Left kidney (tissue), 2 donors: ENCODE measurements around the gene SSBP2. TPM values are rescaled to one million over a fixed set of nuclear protein-coding genes. Genes with fewer than 3 reads are reported as not detected.
"Not testable (repeated sequence)": the region's sequence is repeated elsewhere in the genome, so short reads cannot be mapped to it uniquely, and the experiment has no call there.

Source experiments
- DNase-seq: peaks from one replicate; pipeline ENCODE4 v3.0.0-alpha.2; 2013
- polyA plus RNA-seq: library from polyadenylated mRNA; unstranded; fragments of 120-200 nt; gene quantifications from one replicate; pipeline ENCODE4 v1.2.1, GENCODE V29; 2013; ENCODE audit not compliant: insufficient read length

SSBP2 gene
- polyA plus RNA-seq, 1 donor = 98.5 TPM

DNA sequence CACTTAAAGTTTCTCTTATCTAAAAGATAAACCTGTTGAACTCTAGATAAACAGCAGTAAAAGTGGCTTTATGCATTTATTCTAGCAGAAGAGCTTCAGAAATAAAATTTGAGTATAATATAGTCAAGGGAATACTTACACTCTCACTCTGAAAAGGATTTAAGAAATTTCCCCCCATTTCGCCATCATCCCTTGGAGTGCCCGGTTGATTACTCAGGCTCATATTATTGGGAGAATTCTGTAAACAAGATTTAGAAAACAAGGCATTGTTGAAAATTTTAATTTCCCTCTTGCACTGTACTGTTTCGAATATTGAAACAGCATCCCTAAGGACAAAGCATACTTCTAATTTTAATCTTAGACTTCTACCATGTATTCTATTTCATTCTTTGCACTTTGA, 322.5 kb downstream of the SSBP2 start:
- no peak for DNase-seq

- DNase-seq = no peak
Measured at GRCh38 chr5:81427566-81427965, 323.3 kb downstream of the SSBP2 start.

GRCh38 chr5:81426359-81427030, 324.4 kb downstream of the SSBP2 start:
- no peak for DNase-seq

GRCh38 chr5:81425569-81425968, 325.3 kb downstream of the SSBP2 start:
- peak; percentile 64 for DNase-seq

GRCh38 chr5:81424728-81425127, 326.2 kb downstream of the SSBP2 start:
- DNase-seq = no peak

DNA sequence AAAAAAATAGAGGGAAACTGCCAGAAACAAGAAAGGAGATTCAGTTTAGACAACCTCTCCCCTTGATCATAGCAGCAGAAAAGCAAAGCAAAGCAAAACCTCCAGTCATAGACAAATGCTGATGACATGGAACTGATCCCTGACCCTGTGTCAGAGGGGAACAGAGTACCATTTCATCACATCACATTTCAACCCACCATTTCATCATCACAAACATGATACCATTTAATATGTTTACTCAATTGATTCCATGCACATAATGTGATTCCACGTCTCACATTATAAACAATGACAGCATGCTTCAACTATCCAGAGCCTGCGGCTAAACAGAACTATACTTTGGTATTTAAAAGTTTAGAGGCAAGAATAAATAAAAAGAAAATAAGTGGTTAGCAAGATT, 328.2 kb downstream of the SSBP2 start:
- DNase-seq = no peak

GRCh38 chr5:81420039-81420667, 330.7 kb downstream of the SSBP2 start:
- no peak for DNase-seq

DNA sequence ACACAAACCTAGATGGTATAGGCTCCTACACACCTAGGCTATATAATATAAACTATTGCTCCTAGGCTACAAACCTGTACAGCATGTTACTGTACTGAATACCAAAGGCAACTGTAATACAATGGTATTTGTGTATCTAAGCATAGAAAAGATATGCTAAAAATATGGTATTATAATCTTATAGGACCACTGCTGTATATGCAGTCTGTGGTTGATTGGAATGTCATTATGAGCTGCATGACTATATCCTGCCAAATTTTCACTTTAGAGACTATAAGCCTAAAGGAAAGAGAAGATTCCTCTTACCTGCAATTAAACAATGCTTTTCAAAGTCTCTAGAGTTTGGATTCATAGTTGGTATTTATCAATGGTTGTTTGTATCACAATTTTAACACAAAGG, 332.3 kb downstream of the SSBP2 start:
- no peak for DNase-seq

- no peak for DNase-seq
Measured at GRCh38 chr5:81417052-81417451, 333.8 kb downstream of the SSBP2 start.

GRCh38 chr5:81409896-81410295, 341.0 kb downstream of the SSBP2 start:
- DNase-seq = no peak

DNA sequence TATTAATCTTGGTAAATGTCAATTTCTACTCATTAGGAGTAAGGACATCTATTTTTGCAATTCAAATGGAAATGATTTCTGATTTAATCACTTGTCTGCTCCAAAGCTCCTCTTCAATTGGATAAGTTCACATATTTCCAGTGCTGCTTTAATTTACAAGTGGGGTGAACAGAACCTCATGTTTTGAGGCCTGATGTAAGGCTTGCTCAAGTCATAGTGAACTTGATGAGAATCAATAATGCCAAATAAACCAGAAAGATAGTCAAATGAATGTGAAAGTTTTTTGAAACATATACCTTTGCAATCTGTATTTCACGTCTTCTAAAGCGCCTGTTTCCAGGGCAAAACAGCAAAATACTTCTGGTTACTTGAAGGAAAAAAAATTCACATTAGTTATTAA, 341.5 kb downstream of the SSBP2 start:
- no peak for DNase-seq

DNA sequence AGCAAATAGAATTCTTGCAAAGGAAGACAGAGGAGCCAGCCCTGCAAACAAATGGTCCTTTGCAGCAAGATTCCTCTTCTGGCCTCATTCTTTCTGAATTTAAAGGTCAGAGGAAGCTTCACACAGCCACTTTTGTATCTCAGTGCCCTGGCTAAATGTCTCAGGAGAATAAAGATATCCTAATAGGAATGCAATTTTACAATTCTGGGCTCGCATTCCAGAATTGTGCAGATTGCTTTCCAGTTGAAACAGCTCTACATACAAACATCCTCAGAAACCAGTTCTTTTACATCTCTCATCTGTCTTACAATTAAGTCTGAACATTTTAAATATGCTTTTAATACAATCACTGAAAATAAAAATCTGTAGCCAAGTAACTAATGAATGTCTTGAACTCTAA, 342.4 kb downstream of the SSBP2 start:
- DNase-seq = no peak

DNA sequence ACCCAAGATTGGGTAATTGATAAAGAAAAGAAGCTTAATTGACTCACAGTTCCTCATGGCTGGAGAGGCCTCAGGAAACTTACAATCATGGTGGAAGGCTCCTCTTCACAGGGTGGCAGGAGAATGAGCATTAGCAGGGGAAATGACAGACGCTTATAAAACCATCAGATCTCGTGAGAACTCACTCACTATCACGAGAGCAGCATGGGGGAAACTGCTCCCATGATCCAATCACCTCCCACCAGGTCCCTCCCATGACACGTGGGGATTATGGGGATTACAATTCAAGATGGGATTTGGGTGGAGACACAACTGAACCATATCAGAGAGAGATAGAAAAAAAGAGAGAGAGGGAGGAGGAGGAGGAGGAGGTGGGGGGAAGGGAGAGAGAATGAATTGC, 343.1 kb downstream of the SSBP2 start:
- not testable (repeated sequence) for DNase-seq

- DNase-seq = no peak
Measured at GRCh38 chr5:81405126-81405891, 345.6 kb downstream of the SSBP2 start.

GRCh38 chr5:81402192-81402930, 348.5 kb downstream of the SSBP2 start:
- DNase-seq = no peak

DNA sequence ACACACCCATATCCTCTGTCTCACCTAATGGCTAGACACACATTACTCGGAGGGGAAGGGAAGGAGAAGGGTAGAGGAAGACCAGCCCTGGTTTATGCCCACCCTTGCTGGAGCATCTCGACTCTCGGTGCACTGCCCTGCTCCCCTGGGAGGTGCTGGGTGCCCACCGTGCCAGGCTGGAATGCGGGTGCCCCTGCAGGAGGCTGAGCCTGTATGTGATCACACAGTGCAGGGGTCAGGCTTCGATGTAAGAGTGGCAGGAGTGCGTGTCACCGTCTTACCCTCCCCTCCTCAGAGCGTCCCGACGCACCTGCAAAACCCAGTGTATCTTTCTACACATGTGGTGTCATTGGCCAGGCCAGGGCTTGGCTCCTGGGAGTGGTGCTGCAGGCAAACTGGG, 349.6 kb downstream of the SSBP2 start:
- no peak for DNase-seq

DNA sequence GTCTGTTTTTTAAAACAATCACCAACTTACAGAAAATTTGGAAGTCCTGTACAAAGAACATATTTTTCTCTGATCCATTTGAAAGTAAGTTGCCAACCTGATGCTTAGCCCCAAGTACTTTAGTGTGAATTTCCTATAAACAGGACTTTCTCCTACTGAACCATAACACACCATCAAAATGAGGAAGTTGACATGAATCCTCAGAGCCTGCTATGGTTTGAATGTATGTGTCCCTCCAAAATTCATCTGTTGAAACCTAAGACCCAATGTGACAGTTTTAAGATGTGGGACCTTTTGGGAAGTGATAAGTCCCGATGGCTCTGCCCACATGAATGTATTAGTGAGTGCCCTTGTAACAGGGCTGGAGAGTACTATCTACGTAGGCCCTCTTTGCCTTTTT, 350.5 kb downstream of the SSBP2 start:
- no peak for DNase-seq

GRCh38 chr5:81398741-81399140, 352.2 kb downstream of the SSBP2 start:
- DNase-seq = no peak

GRCh38 chr5:81397176-81397575, 353.7 kb downstream of the SSBP2 start:
- no peak for DNase-seq

DNA sequence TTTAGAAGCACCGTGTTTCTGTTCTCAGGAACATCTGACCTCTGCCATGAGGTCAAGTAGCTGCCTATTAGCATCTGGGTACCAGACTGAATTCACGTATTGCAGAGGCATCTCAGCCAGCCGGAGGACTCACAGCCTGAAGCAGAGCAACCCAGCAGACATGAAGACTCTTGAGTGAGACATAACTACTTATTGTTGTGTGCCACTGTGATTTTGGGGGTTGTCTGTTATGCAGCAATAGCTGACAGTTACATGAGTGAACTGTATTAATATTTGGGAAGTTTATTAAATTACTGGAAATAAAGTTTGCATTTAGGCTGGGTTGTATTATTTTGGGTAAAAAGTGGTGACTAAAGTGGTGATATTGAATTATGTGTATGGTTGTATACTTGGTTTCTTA, 355.6 kb downstream of the SSBP2 start:
- no peak for DNase-seq

DNA sequence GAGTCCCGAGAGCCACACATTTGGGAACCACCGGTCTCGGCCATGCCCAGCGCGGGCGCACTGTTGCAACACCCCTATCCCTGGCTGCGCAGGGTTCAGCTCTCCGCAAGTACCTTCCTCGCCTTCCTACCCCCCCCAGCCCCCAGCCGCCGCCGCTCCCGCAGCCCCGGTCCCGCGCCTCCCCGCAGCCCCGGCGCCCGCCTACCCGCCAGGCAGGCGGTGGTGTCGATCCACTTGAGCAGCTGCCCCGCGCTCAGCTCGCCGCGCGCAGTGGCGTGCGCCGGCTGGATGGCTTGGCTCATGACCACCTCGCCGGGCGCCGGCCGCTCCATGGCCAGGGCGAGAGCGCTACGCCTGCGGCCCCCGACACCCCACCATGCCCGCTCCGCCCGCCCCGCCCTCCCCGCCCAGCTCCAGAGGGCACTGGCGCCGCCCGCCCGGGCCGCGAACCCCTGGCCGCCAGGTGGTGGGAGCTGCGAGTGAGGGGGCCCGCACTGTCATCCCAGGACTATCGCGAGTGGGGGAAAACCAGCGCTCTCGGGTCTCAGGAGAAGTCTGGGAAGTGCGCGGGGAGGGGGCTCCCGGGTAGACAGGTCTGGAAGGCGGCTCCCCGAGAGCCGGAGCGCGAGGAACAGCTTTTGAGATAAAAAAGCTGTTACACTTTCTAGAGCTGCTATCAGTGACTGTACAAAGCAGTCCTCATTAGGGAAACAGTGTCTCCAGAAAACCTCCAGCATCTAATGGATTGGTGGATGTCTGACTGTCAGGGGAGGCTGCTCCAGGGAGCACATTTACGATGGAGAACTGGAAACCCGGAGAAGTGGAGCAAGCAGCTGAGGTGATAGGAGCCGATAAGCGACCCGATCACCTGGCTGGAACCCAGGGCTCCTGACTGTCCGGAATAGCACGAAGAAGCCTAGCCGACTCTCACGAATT, 356.8 kb downstream of the SSBP2 start, which contains the start of gene ACOT12:
ACOT12 (minus strand) TSS at position 352 of the 936 bp plus-strand sequence; CDS start at position 332, 20 bp downstream.
- DNase-seq = no peak
